GM12891 (cell line): ENCODE data around the gene ZNF536.

Experiments
- POLR2A ChIP-seq: IDR thresholded peaks from 2 replicates; pipeline ENCODE4 v1.6.1; 2011; ENCODE audit warnings: low read depth, low read length, control low read depth
- POLR2AphosphoS5 ChIP-seq: IDR thresholded peaks from 2 replicates; pipeline ENCODE4 v1.6.1; 2011; ENCODE audit warnings: low read depth, low read length, control low read depth
- SPI1 ChIP-seq: IDR thresholded peaks from 2 replicates; pipeline ENCODE4 v1.6.1; 2011; ENCODE audit warnings: low read depth, low read length, control low read depth
- TAF1 ChIP-seq: IDR thresholded peaks from 2 replicates; pipeline ENCODE4 v1.6.1; 2011; ENCODE audit warnings: low read depth, low read length, control low read depth

DNA sequence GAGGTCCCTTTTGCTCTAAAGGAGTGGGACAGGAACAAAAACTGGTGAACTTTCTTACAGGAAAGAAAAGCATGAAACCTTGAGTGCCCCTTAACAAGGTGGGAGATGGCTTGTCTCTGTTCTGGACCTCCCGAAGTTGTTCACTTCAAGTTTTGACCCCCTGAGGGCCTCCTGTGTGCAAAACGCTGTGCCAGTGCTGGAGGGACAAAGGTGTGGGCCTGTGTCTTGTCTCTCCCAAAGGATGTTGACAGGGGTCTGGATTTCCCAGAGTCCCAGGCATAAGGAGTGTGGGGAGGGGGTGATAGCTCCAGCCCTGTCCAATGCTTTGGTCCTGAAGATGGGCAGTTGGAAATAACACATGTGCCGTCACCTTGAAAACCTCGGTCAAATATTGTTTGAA is 6.5 kb downstream of the ZNF536 start:
- TF ChIP-seq POLR2A, result no peak
- TF ChIP-seq TAF1, result no peak
- TF ChIP-seq POLR2AphosphoS5, result no peak
- no peak for TF ChIP-seq SPI1
